ENCODE measurements around the gene PCID2. TPM values are rescaled to one million over a fixed set of nuclear protein-coding genes. Genes with fewer than 3 reads are reported as not detected.
A peak's percentile ranks its signal among the peaks of the same experiment; 100 is the strongest.

The PCID2 gene
- polyA plus RNA-seq, 1 of the 3 experiments (the other 2 are of a cell fraction): 69.8 TPM

DNA sequence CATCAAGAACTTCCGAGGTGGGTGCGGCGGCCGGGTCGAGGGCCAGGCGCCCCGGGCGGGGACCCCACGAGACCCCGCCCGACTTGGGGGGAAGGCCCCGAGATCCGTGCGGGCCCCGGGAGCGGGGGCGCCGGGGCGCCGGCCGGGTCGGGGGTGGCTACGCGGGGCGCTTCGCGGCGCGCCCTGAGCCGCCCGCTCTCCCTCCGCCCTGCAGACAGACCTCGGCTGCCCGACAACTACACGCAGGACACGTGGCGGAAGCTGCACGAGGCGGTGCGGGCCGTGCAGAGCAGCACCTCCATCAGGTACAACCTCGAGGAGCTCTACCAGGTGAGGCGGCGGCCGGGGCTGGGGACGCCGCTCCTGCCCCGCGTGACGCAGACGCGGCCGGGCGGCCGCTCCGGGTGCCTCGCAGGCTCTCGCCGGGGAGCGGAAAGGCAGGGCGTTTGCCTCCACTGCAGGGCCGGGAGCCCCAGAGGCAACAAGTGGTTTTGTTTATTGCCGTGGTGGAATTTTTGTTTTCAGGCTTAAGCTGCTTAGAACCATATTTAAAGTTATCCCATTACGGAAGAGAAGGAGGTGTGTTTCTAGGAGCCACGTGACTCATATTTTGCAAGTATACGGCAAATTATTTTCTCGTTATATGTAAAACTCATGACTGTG is 1.4 kb upstream of the PCID2 start:
- H3K27ac ChIP-seq (ENCODE audit: low read depth in 2 of 2, low read length in 1 of 2): peak overlapping the region; percentile 71 to 85
- peak overlapping the region; percentile 82 for H3K4me2 ChIP-seq
- 0% methylated on average over 23 of the region's 67 CpGs for WGBS (ENCODE audit: low lambda C conversion rate)
- no peak overlapping the region for H2AFZ ChIP-seq (ENCODE audit: low read depth)
- peaks cover 11 to 25% of the 10 kb centered on the region in 2 experiments for H3K4me1 ChIP-seq (ENCODE audit: control insufficient read depth in 1 of 2, insufficient read depth in 2 of 2, low read depth in 1 of 2, low read length in 1 of 2)
- peaks cover 54% of the 10 kb centered on the region for H4K20me1 ChIP-seq (ENCODE audit: insufficient read depth)
- H3K4me3 ChIP-seq (ENCODE audit: low read depth in 2 of 2, low read length in 1 of 2): peak overlapping the region; percentile 89 to 97
- H3K9me2 ChIP-seq: no peaks in the 10 kb centered on the region
- H3K36me3 ChIP-seq (replicated peaks in 1 of 2; ENCODE audit: control insufficient read depth in 1 of 2, insufficient read depth in 2 of 2, low read length in 1 of 2): peaks cover 20 to 31% of the 10 kb centered on the region in 2 experiments
- no peaks in the 10 kb centered on the region for H3K9me3 ChIP-seq
- peaks cover 87% of the 10 kb centered on the region for H3K79me2 ChIP-seq (ENCODE audit: insufficient read depth)
- CTCF ChIA-PET: interaction anchor here (0.7 to 2.6 kb wide), 5 partner anchors 10 to 267 kb away, joined by 3 to 7 read pairs (median 4); no protein-coding TSS in a partner anchor
- POLR2A ChIA-PET: interaction anchor here (1.3 to 2.0 kb wide), 3 partner anchors 87 to 208 kb away, joined by 3 to 9 read pairs (median 5); partner anchors contain the start of genes F10 and LAMP1
- peak; percentile 75 for DNase-seq
- peaks cover 5% of the 10 kb centered on the region for H3F3A ChIP-seq (replicated peaks; ENCODE audit: insufficient read depth)
- TF ChIP-seq EZH2phosphoT487 (IDR thresholded peaks at IDR 0.05; ENCODE audit: borderline replicate concordance, low read depth) (no peak), USF1 (IDR thresholded peaks at IDR 0.05; ENCODE audit: borderline replicate concordance, low read depth) (peak; percentile 81; the same call in 1 of the 2 replicates), RCOR1 (IDR thresholded peaks at IDR 0.05; ENCODE audit: low read length) (no peak), MXI1 (IDR thresholded peaks at IDR 0.05; ENCODE audit: low read depth, low read length) (peak; percentile 91)
- TF ChIP-seq, protein P1, sequence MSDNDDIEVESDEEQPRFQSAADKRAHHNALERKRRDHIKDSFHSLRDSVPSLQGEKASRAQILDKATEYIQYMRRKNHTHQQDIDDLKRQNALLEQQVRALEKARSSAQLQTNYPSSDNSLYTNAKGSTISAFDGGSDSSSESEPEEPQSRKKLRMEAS (IDR thresholded peaks at IDR 0.05; ENCODE audit: low read depth): peak; percentile 95
- H3K9ac ChIP-seq: peak overlapping the region; percentile 78
- H3K27me3 ChIP-seq (ENCODE audit: insufficient read depth): no peaks in the 10 kb centered on the region

DNA sequence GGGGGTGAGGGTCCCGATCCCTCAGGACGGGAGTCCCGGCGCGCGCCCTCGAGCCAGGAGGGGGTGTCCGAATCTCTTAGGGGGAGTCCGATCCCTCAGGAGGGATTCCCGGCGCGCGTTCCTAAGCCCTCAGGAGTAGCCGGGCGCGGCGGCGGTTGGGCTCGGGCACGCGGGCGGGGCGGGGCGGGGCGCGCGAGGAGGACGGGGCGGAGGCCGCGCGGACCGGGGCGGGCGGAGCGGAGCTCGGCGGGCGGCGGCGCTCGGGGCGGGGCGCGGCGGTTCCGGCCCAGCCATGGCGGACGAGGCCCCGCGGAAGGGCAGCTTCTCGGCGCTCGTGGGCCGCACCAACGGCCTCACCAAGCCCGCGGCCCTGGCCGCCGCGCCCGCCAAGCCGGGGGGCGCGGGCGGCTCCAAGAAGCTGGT is 878 bp upstream of the PCID2 start, which contains the start of gene CUL4A:
CUL4A (plus strand) TSS at position 278 of the 423 bp plus-strand sequence; CDS start at position 293, 15 bp downstream.
- H3K27me3 ChIP-seq (ENCODE audit: insufficient read depth): no peaks in the 10 kb centered on the region
- no CpG with 5 or more reads among the region's 66 CpGs for WGBS (ENCODE audit: low lambda C conversion rate)
- peaks cover 20 to 33% of the 10 kb centered on the region in 2 experiments for H3K36me3 ChIP-seq (replicated peaks in 1 of 2; ENCODE audit: control insufficient read depth in 1 of 2, insufficient read depth in 2 of 2, low read length in 1 of 2)
- H3K4me2 ChIP-seq: peak within 1 kb of the TSS; percentile 86
- peaks cover 11 to 28% of the 10 kb centered on the region in 2 experiments for H3K4me1 ChIP-seq (ENCODE audit: control insufficient read depth in 1 of 2, insufficient read depth in 2 of 2, low read depth in 1 of 2, low read length in 1 of 2)
- peak within 1 kb of the TSS; percentile 98 for H3K9ac ChIP-seq
- DNase-seq: peak; percentile 90
- POLR2A ChIA-PET: interaction anchor here (0.5 to 2.0 kb wide), 5 partner anchors 22 to 208 kb away, joined by 3 to 9 read pairs (median 3); partner anchors contain the start of genes F10 and LAMP1
- peak within 1 kb of the TSS; percentile 89 to 97 for H3K4me3 ChIP-seq (ENCODE audit: low read depth in 2 of 2, low read length in 1 of 2)
- H3K9me2 ChIP-seq: no peaks in the 10 kb centered on the region
- H3K79me2 ChIP-seq (ENCODE audit: insufficient read depth): peaks cover 87% of the 10 kb centered on the region
- H4K20me1 ChIP-seq (ENCODE audit: insufficient read depth): peaks cover 54% of the 10 kb centered on the region
- no peak for TF ChIP-seq RFX5 (IDR thresholded peaks at IDR 0.05; ENCODE audit: low read length)
- TF ChIP-seq PBX3 (IDR thresholded peaks at IDR 0.05): no peak
- TF ChIP-seq POLR2AphosphoS5 (IDR thresholded peaks at IDR 0.05; ENCODE audit: low read depth, low read length): peak; percentile 27; the same call in 1 of the 2 replicates
- TF ChIP-seq TAF1 (IDR thresholded peaks at IDR 0.05; ENCODE audit: borderline replicate concordance, low read depth, low read length): 0 out of 2 replicates have a peak, but pooled peaks have one; percentile 19
- peaks cover 5% of the 10 kb centered on the region for H3F3A ChIP-seq (replicated peaks; ENCODE audit: insufficient read depth)
- peak within 1 kb of the TSS; percentile 65; the same call in 1 of the 2 replicates for H2AFZ ChIP-seq (ENCODE audit: low read depth)
- H3K9me3 ChIP-seq: no peaks in the 10 kb centered on the region
- peak within 1 kb of the TSS; percentile 93 to 97 for H3K27ac ChIP-seq (ENCODE audit: low read depth in 2 of 2, low read length in 1 of 2)
- CTCF ChIA-PET: interaction anchor here (0.7 to 2.6 kb wide), 6 partner anchors 9 to 266 kb away, joined by 3 to 7 read pairs (median 4); no protein-coding TSS in a partner anchor

Measured in SK-N-SH (cell line).